HG03025 (cell line): Measurements from ENCODE around the gene CD81.
A peak's percentile ranks its signal among the peaks of the same experiment; 100 is the strongest.
"Not testable (repeated sequence)": the region's sequence is repeated elsewhere in the genome, so short reads cannot be mapped to it uniquely, and the experiment has no call there.

Experiments
- ATAC-seq: cut with Tn5 transposase; IDR thresholded peaks from one replicate; pipeline ENCODE4 v1.9.1; 2021; ENCODE audit warnings: mild to moderate bottlenecking, moderate library complexity; ENCODE audit not compliant: unreplicated experiment, low FRiP score

CD81 gene

GRCh38 chr11:2376751-2377451 is at the start of gene CD81:
Gene CD81 (plus strand): TSS chr11:2377310. CDS start chr11:2377550, 240 bp downstream.
- peak; percentile 30 for ATAC-seq

GRCh38 chr11:2328021-2328420 is 49.1 kb upstream of the CD81 start:
- ATAC-seq = no peak

- ATAC-seq = no peak
Observed at GRCh38 chr11:2328656-2329354, 48.3 kb upstream of the CD81 start.

GRCh38 chr11:2329551-2329950 is 47.6 kb upstream of the CD81 start:
- no peak for ATAC-seq

- no peak for ATAC-seq
Observed at GRCh38 chr11:2330696-2331095, 46.4 kb upstream of the CD81 start.

GRCh38 chr11:2331404-2331803 is 45.7 kb upstream of the CD81 start:
- no peak for ATAC-seq

GRCh38 chr11:2332569-2332968 is 44.5 kb upstream of the CD81 start:
- not testable (repeated sequence) for ATAC-seq

- not testable (repeated sequence) for ATAC-seq
Observed at GRCh38 chr11:2333486-2334205, 43.5 kb upstream of the CD81 start.

GRCh38 chr11:2335286-2335685 is 41.8 kb upstream of the CD81 start:
- not testable (repeated sequence) for ATAC-seq

GRCh38 chr11:2338760-2339159 is 38.4 kb upstream of the CD81 start:
- not testable (repeated sequence) for ATAC-seq

GRCh38 chr11:2342557-2342956 is 34.6 kb upstream of the CD81 start:
- ATAC-seq = no peak

GRCh38 chr11:2342981-2343380 is 34.1 kb upstream of the CD81 start:
- ATAC-seq = no peak

GRCh38 chr11:2343502-2343901 is 33.6 kb upstream of the CD81 start:
- ATAC-seq = no peak

GRCh38 chr11:2345050-2345449 is 32.1 kb upstream of the CD81 start:
- ATAC-seq = no peak

GRCh38 chr11:2346014-2346413 is 31.1 kb upstream of the CD81 start:
- ATAC-seq = no peak

- ATAC-seq = no peak
Observed at GRCh38 chr11:2346586-2347307, 30.4 kb upstream of the CD81 start.

- ATAC-seq = no peak
Observed at GRCh38 chr11:2347308-2347830, 29.7 kb upstream of the CD81 start.

GRCh38 chr11:2348986-2349385 is 28.1 kb upstream of the CD81 start:
- ATAC-seq = no peak

- no peak for ATAC-seq
Observed at GRCh38 chr11:2351701-2352100, 25.4 kb upstream of the CD81 start.

GRCh38 chr11:2352420-2352819 is 24.7 kb upstream of the CD81 start:
- ATAC-seq = no peak
